Measurements from ENCODE around the gene PNPLA6.
A peak's percentile ranks its signal among the peaks of the same experiment; 100 is the strongest.

The PNPLA6 gene

GRCh38 chr19:7600721-7601120, 65.2 kb downstream of the PNPLA6 start:
- DNase-seq (ENCODE audit: low read depth in 2 of 2), result no peak

- no peak for DNase-seq (ENCODE audit: low read depth in 2 of 2)
Observed at GRCh38 chr19:7602240-7602934, 66.9 kb downstream of the PNPLA6 start.

- DNase-seq (ENCODE audit: low read depth in 2 of 2), result no peak
Observed at GRCh38 chr19:7602935-7603497, 67.5 kb downstream of the PNPLA6 start.

- DNase-seq (ENCODE audit: low read depth in 2 of 2), result no peak
Observed at GRCh38 chr19:7603919-7604318, 68.4 kb downstream of the PNPLA6 start.

GRCh38 chr19:7605490-7606222, 70.1 kb downstream of the PNPLA6 start:
- DNase-seq (ENCODE audit: low read depth in 2 of 2), result peak; percentile 15 to 32

- no peak for DNase-seq (ENCODE audit: low read depth in 2 of 2)
Observed at GRCh38 chr19:7606289-7606688, 70.8 kb downstream of the PNPLA6 start.

- DNase-seq (ENCODE audit: low read depth in 2 of 2), result no peak
Observed at GRCh38 chr19:7607212-7607873, 71.8 kb downstream of the PNPLA6 start.

- DNase-seq (ENCODE audit: low read depth in 2 of 2), result no peak
Observed at GRCh38 chr19:7607874-7608560, 72.5 kb downstream of the PNPLA6 start.

- no peak for DNase-seq (ENCODE audit: low read depth in 2 of 2)
Observed at GRCh38 chr19:7610491-7611240, 75.1 kb downstream of the PNPLA6 start.

Data from stimulated activated CD8-positive, alpha-beta memory T cell treated with anti-CD3 and anti-CD28 coated beads, Interleukin-2, amount 100 ng/mL, for 48 hours (primary cell).